22Rv1 (cell line): ENCODE data around the gene SPINK1.

Experiments used
- H3K27ac ChIP-seq: fragments of 450-650 bp; 2 replicates; pipeline ENCODE4 v1.5.1; 2017
- CTCF ChIP-seq: fragments of 450-650 bp; IDR thresholded peaks from 2 replicates; pipeline ENCODE4 v1.5.1; 2017; ENCODE audit warnings: mild to moderate bottlenecking
- ZFX ChIP-seq: fragments of 450-650 bp; IDR thresholded peaks from 2 replicates; pipeline ENCODE4 v1.6.1; 2017; ENCODE audit warnings: antibody characterized with exemption, borderline replicate concordance

The SPINK1 gene

GRCh38 chr5:147856801-147857200 is 25.3 kb upstream of the SPINK1 start:
- TF ChIP-seq ZFX (no peak), CTCF (no peak)

GRCh38 chr5:147855774-147856069 is 24.3 kb upstream of the SPINK1 start:
- TF ChIP-seq CTCF (no peak), ZFX (no peak)

More at GRCh38 chr5:147856801-147857200, 25.3 kb upstream of the SPINK1 start:
- no peak overlapping the region for H3K27ac ChIP-seq

DNA sequence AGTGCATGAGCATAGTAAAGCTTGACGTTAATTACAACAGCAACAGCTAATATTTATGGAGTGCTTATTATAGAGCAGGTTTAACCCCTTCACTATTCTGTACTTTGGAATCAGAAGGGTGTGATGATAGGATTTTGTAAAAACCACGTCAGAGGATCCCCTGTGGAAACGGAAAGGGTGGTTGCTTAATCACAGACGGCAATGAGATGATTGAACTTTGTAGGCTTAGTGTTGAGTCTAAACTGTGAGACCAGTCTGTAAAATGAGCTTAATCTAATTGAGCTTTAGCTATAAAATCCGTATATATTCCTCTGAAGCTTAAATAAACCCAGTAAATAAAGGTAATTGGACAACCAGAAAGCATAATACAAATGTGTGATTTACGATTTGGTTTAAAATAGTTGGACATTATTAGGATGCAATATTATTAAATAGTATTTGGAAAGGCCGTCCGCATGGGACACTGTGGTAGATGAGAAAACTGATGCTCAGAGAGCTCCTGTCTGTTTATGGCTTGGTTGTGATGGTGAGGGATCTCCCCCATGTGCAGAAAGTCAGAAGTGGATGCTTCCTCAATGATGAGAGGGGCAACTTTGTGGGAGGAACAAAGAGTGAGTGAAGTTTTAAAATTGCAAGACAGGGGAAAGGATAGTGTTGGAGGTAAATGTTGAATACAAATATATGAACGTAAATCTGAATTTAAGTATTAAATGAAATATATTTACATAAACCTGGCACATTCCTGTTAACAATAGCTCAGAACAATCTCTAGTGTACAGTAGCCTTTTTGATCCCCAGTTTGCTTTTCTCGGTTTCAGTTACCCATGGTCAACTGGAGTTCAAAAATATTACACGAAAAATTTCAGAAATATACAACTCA is 23.7 kb upstream of the SPINK1 start:
- no peak overlapping the region for H3K27ac ChIP-seq
- no peak for TF ChIP-seq ZFX
- no peak for TF ChIP-seq CTCF

More at GRCh38 chr5:147855774-147856069, 24.3 kb upstream of the SPINK1 start:
- no peak overlapping the region for H3K27ac ChIP-seq

DNA sequence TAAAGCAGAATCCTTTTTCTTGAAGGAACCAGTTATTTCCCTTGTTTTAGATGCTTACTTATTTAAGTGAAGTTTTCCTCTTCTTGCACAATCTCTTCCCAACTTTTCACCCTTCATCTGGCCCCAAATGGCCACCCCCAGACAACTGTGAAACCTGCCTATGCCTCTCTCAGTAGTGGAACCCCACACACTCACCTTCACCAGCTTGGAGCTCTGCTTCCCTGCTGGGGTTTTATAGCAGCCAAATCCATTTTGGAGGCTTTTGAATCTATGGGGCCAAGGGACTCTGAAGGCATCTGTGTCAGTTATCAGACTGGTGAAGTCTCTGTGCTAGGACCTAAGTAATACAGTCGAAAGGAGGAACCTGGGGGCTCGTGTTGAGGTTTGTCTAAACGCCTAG is 22.9 kb upstream of the SPINK1 start:
- H3K27ac ChIP-seq: no peak overlapping the region
- TF ChIP-seq CTCF: no peak
- TF ChIP-seq ZFX: no peak

- TF ChIP-seq ZFX: no peak
- TF ChIP-seq CTCF: no peak
- no peak overlapping the region for H3K27ac ChIP-seq
These were observed 22.0 kb upstream of the SPINK1 start for GRCh38 chr5:147853372-147853987.

- no peak for TF ChIP-seq CTCF
- no peak overlapping the region for H3K27ac ChIP-seq
These were observed 20.9 kb upstream of the SPINK1 start for GRCh38 chr5:147852365-147852764.

DNA sequence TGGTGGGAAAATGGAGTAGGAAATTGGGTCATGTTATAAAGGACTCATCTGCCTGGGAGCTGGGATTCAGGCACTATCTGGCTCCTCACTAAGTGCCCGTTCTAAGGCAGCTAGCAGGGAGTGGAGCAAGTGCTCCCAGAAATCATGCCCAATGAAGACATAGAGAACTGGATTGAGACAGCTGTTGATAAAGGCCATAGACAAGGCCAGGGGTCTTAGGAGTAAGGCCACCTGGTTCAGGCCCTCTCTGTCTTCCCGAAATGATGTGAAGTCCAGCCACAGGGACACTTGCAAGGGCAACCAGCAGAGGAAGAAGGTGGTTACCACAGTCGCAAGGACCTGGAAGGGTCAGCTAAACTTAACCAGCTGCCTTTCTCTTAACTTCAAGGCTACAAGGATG is 20.1 kb upstream of the SPINK1 start:
- no peak overlapping the region for H3K27ac ChIP-seq
- TF ChIP-seq CTCF (no peak), ZFX (no peak)
